GM12872 (cell line): Measurements from ENCODE around the gene WNT7B.

Source experiments
- CTCF ChIP-seq: IDR thresholded peaks from 3 replicates; pipeline ENCODE4 v1.5.1; 2011; ENCODE audit warnings: low read depth, mild to moderate bottlenecking, low read length, moderate library complexity; ENCODE audit not compliant: insufficient read depth

WNT7B gene

GRCh38 chr22:45904236-45904635 is 72.7 kb downstream of the WNT7B start:
- TF ChIP-seq CTCF = no peak

GRCh38 chr22:45903355-45904135 is 73.4 kb downstream of the WNT7B start:
- no peak for TF ChIP-seq CTCF

DNA sequence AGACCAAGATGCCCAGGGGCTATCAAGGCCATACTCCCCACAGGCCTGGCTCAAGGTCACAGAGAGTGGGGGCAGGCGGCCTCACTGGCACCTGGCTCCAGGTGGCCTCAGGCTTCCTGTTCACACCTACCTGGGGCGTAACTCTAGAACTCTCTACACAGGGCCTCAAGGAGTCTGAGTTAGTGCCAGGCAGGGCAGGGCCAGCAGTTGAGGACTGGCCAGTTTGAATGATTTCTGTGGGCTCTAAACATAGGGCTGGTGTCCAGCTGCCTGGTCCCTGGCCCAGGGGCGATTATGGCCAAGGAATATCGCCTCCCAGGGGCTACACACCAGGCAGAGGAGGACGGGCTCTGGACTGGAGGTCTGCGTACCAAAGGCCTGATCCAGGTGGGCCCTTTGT is 79.2 kb downstream of the WNT7B start:
- no peak for TF ChIP-seq CTCF

DNA sequence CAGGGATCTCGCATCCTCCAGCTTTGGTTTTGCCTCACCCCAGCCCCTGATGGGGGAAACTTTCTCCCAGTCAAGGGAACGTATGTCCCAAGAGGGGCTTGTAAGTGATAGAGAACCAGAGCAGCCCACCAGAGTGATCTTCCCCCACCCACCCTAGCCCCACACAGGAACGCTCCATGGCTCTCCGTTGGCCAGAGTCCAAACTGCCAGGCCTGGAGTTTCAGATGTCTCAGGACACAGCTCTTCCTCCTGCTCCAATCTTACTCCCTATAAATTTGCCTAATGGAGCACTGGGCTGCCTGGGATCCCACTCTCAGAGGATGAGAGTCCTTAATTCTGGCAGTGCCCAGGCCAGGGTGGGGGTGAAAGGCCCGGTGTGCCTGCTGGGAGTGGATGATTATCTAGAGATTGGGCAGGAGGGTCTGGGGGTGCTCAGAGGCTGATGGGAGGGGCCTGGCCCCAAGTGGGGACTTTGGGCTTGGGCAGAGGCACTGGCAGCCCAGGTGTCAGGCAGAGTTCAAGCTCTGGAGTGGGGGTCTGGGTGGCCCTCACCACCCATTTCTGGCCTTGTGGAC is 79.9 kb downstream of the WNT7B start:
- no peak for TF ChIP-seq CTCF

- no peak for TF ChIP-seq CTCF
Measured at GRCh38 chr22:45896153-45896951, 80.6 kb downstream of the WNT7B start.

DNA sequence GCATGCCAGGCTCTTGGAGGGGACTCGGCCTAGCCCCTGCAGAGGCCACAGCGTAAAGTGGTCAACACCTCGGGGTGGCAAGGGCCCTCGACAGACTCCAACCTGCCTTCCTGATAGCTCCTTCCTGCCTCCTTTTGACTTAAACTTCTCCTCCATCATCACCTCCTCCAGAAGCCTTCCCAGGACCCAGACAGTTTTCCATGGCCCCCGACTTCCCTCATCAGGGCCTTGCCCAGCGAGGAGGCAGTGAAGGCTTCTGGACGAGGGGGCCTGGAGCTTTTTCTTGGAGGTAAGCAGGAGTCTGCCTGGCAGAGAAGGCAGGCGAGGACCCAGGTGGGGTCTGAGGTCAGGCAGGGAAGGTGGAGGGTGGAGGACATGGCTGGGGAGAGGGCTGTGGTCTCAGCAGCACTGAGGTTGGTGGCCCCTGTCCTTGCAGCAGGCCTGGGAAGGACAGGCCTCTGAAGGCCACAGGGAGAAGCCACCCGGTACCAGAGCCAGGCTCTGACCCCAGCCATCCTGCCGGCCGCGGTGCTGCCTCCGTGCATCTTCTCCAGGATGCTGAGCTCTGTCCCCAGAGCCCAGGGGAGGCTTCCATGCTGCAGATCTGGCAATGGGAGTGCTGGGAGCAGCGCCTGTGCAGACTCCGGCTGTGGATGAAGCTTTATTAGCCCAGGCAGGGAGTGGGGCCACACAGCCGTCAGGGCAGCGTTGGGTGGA is 81.4 kb downstream of the WNT7B start:
- TF ChIP-seq CTCF = no peak

GRCh38 chr22:45893516-45893915 is 83.4 kb downstream of the WNT7B start:
- no peak for TF ChIP-seq CTCF
